A673 (cell line): ENCODE results near the gene CCL17. TPM values are rescaled to one million over a fixed set of nuclear protein-coding genes. Genes with fewer than 3 reads are reported as not detected.

ENCODE experiments used
- Bru-seq: library from RNA; stranded (reverse); fragments of 400-500 nt; gene quantifications from one replicate; lab custom pipeline; 2021; lab: Mats Ljungman, UMichigan
- BruChase-seq, 2 experiments: library from RNA; stranded (reverse); fragments of 400-500 nt; gene quantifications; one replicate each; lab custom pipeline; 2021; lab: Mats Ljungman, UMichigan
- BruUV-seq: library from RNA; stranded (reverse); fragments of 400-500 nt; replicated peaks from 2 replicates; lab custom pipeline; 2021; lab: Mats Ljungman, UMichigan
- CTCF ChIA-PET: fragments of 300-600 bp; sonication (Branson Sonifier 250); formaldehyde crosslinking; loops from one replicate; lab custom pipeline; 2022; ENCODE audit warnings: antibody characterized with exemption; lab: Charles Lee
- POLR2A ChIA-PET: fragments of 300-600 bp; sonication (Branson Sonifier 250); formaldehyde crosslinking; loops from one replicate; lab custom pipeline; 2022; ENCODE audit warnings: antibody characterized with exemption; ENCODE audit not compliant: low non-redundant PET; lab: Charles Lee
- DNase-seq: peaks from one replicate; pipeline ENCODE4 v3.0.0-alpha.2; 2015; ENCODE audit warnings: low spot score
- H3K27ac ChIP-seq: fragments of 200-600 bp; sonication (generic); 2 replicates; pipeline ENCODE4 v1.5.1; 2016; ENCODE audit warnings: mixed run types, low read depth, mild to moderate bottlenecking, mixed read lengths, antibody characterized with exemption, low read length; ENCODE audit not compliant: poor library complexity, severe bottlenecking
- H3K27me3 ChIP-seq: fragments of 200-600 bp; sonication (generic); replicated peaks from 2 replicates; pipeline ENCODE4 v1.6.1; 2017; ENCODE audit warnings: mixed run types, low read depth, mild to moderate bottlenecking, mixed read lengths, antibody characterized with exemption, low read length; ENCODE audit not compliant: insufficient read depth, poor library complexity
- H3K36me3 ChIP-seq: fragments of 200-600 bp; sonication (generic); 2 replicates; pipeline ENCODE4 v1.6.1; 2016; ENCODE audit warnings: mixed run types, mild to moderate bottlenecking, mixed read lengths, antibody characterized with exemption, low read length; ENCODE audit not compliant: insufficient read depth, poor library complexity, severe bottlenecking
- H3K4me1 ChIP-seq: fragments of 200-600 bp; sonication (generic); 2 replicates; pipeline ENCODE4 v1.6.1; 2017; ENCODE audit warnings: mixed run types, mild to moderate bottlenecking, mixed read lengths, antibody characterized with exemption, low read length; ENCODE audit not compliant: insufficient read depth, poor library complexity, severe bottlenecking
- H3K4me3 ChIP-seq: fragments of 200-600 bp; sonication (generic); 2 replicates; pipeline ENCODE4 v1.5.1; 2016; ENCODE audit warnings: low read depth, mixed run types, mild to moderate bottlenecking, mixed read lengths, low read length; ENCODE audit not compliant: poor library complexity, severe bottlenecking
- H3K9me3 ChIP-seq: fragments of 200-600 bp; sonication (generic); 2 replicates; pipeline ENCODE4 v1.6.1; 2016; ENCODE audit warnings: mixed run types, low read depth, mild to moderate bottlenecking, mixed read lengths, antibody characterized with exemption, low read length; ENCODE audit not compliant: poor library complexity, severe bottlenecking
- CTCF ChIP-seq: fragments of 300-800, 200-600 bp; sonication (generic); conservative IDR thresholded peaks from 2 replicates; pipeline ENCODE4 v1.5.1; 2017; ENCODE audit warnings: low read depth, mild to moderate bottlenecking, antibody characterized with exemption, low read length, moderate library complexity, mixed read lengths
- EZH2 ChIP-seq: fragments of 200-600 bp; sonication (generic); IDR thresholded peaks from 2 replicates; pipeline ENCODE4 v1.6.1; 2017; ENCODE audit warnings: borderline replicate concordance, low read depth, mild to moderate bottlenecking, mixed read lengths, antibody characterized with exemption, low read length; ENCODE audit not compliant: poor library complexity, severe bottlenecking
- intact Hi-C: fragments of 100-400 bp; cut with micrococcal nuclease; formaldehyde crosslinking; loops from one replicate; pipeline ENCODE4 v1.10.0; 2022; ENCODE audit not compliant: unreplicated experiment
- long read RNA-seq: library from polyadenylated mRNA; stranded (forward); transcript quantifications from one replicate; pipeline ENCODE4 v2.0.0, GENCODE V29; 2022
- total RNA-seq: library from RNA; stranded (reverse); gene quantifications from 2 replicates; pipeline ENCODE4 v1.2.3, GENCODE V29; 2021

CCL17 gene
- total RNA-seq (not detected in 2 replicates), Bru-seq, nascent RNA (not detected), BruChase-seq, experiment 1, labeled RNA remaining after a 2-hour chase (not detected), BruChase-seq, experiment 2, labeled RNA remaining after a 6-hour chase (not detected)
- long read RNA-seq: 0 reads

- CTCF ChIA-PET: interaction anchor here (0.6 kb wide), 1 partner anchor 119 kb away, joined by 4 read pairs; no protein-coding TSS in a partner anchor
- intact Hi-C loops: no loop called here
- no peak within 1 kb of the TSS for H3K4me3 ChIP-seq
- H3K9me3 ChIP-seq: no peaks in the 10 kb centered on the region
- TF ChIP-seq CTCF (no peak), EZH2 (no peak)
- H3K27me3 ChIP-seq: no peaks in the 10 kb centered on the region
- POLR2A ChIA-PET: no interaction called here
- H3K27ac ChIP-seq: no peak within 1 kb of the TSS
- no peaks in the 10 kb centered on the region for H3K4me1 ChIP-seq
- no peaks in the 10 kb centered on the region for H3K36me3 ChIP-seq
- no TSS peak for BruUV-seq
- no peak for DNase-seq
Observed at GRCh38 chr16:57403965-57404817, at the start of gene CCL17. Gene CCL17 (plus strand): TSS chr16:57404767. CDS start chr16:57413933, 9,166 bp downstream.

GRCh38 chr16:57355898-57356414 lies 48.6 kb upstream of the CCL17 start:
- intact Hi-C loops: no loop called here
- no TSS peak for BruUV-seq
- no peak for DNase-seq
- H3K9me3 ChIP-seq: no peaks in the 10 kb centered on the region
- no peak overlapping the region for H3K4me3 ChIP-seq
- H3K36me3 ChIP-seq: no peaks in the 10 kb centered on the region
- CTCF ChIA-PET: no interaction called here
- H3K4me1 ChIP-seq: no peaks in the 10 kb centered on the region
- no peak for TF ChIP-seq EZH2
- TF ChIP-seq CTCF: no peak
- no peak overlapping the region for H3K27ac ChIP-seq
- POLR2A ChIA-PET: no interaction called here
- H3K27me3 ChIP-seq: no peaks in the 10 kb centered on the region

GRCh38 chr16:57356547-57356946 lies 48.0 kb upstream of the CCL17 start:
- no TSS peak for BruUV-seq
- no peak for DNase-seq
- Histone ChIP-seq H3K36me3 (no peaks in the 10 kb centered on the region), H3K27ac (no peak overlapping the region), H3K4me3 (no peak overlapping the region), H3K27me3 (no peaks in the 10 kb centered on the region), H3K4me1 (no peaks in the 10 kb centered on the region), H3K9me3 (no peaks in the 10 kb centered on the region)
- intact Hi-C loops: no loop called here
- ChIA-PET POLR2A (no interaction called here), CTCF (no interaction called here)
- TF ChIP-seq EZH2: no peak
- no peak for TF ChIP-seq CTCF
